GM06990 (cell line): ENCODE measurements around the gene SLC30A7.

Experiments used
- DNase-seq: peaks from one replicate; pipeline ENCODE4 v3.0.0-alpha.2; 2011; ENCODE audit not compliant: insufficient read length; ENCODE audit errors: extremely low read depth
- H3K27me3 ChIP-seq: replicated peaks from 2 replicates; pipeline ENCODE4 v1.6.0; 2011; ENCODE audit warnings: low read length; ENCODE audit not compliant: control insufficient read depth, insufficient read depth
- H3K36me3 ChIP-seq: 2 replicates; pipeline ENCODE4 v1.5.1; 2011; ENCODE audit warnings: low read length; ENCODE audit not compliant: control insufficient read depth, insufficient read depth
- H3K4me3 ChIP-seq: replicated peaks from 2 replicates; pipeline ENCODE4 v1.5.1; 2011; ENCODE audit warnings: low read depth, mild to moderate bottlenecking, control low read depth, low read length
- TF ChIP-seq, protein P1 (sequence below): IDR thresholded peaks from 2 replicates; pipeline ENCODE4 v1.5.1; 2011; ENCODE audit warnings: low read length, control low read depth, mild to moderate bottlenecking, inconsistent platforms; ENCODE audit not compliant: insufficient read depth, poor library complexity, severe bottlenecking

The SLC30A7 gene

GRCh38 chr1:100904528-100904927 is 8.6 kb downstream of the SLC30A7 start:
- Histone ChIP-seq H3K27me3 (no peaks in the 10 kb centered on the region), H3K4me3 (no peak overlapping the region), H3K36me3 (peaks cover 6% of the 10 kb centered on the region)
- TF ChIP-seq, protein P1, sequence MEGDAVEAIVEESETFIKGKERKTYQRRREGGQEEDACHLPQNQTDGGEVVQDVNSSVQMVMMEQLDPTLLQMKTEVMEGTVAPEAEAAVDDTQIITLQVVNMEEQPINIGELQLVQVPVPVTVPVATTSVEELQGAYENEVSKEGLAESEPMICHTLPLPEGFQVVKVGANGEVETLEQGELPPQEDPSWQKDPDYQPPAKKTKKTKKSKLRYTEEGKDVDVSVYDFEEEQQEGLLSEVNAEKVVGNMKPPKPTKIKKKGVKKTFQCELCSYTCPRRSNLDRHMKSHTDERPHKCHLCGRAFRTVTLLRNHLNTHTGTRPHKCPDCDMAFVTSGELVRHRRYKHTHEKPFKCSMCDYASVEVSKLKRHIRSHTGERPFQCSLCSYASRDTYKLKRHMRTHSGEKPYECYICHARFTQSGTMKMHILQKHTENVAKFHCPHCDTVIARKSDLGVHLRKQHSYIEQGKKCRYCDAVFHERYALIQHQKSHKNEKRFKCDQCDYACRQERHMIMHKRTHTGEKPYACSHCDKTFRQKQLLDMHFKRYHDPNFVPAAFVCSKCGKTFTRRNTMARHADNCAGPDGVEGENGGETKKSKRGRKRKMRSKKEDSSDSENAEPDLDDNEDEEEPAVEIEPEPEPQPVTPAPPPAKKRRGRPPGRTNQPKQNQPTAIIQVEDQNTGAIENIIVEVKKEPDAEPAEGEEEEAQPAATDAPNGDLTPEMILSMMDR = no peak
- no peak for DNase-seq

DNA sequence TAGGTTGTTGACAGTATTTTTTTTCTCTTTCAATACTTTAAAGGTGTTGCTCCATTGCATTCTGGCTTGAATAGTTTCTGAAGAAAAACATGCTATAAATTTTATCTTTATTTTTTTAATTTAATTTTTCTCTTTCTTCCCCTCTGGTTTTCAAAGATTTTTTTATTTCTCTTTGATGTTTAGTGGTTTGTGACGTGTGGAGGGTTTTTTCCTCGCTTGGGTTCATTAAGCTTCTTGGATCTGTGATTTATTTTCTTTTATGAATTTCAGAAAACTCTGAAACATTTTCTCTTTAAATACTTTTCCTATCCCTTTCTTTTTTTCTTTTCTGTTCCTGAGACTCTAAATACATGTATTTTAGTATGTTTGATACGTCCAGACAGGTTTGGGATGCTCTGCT is 9.3 kb downstream of the SLC30A7 start:
- Histone ChIP-seq H3K27me3 (no peaks in the 10 kb centered on the region), H3K36me3 (peaks cover 6% of the 10 kb centered on the region), H3K4me3 (no peak overlapping the region)
- DNase-seq = no peak
- TF ChIP-seq, protein P1 = no peak

GRCh38 chr1:100907887-100908286 is 12.0 kb downstream of the SLC30A7 start:
- no peaks in the 10 kb centered on the region for H3K27me3 ChIP-seq
- DNase-seq = no peak
- peaks cover 6% of the 10 kb centered on the region for H3K36me3 ChIP-seq
- TF ChIP-seq, protein P1 = no peak
- no peak overlapping the region for H3K4me3 ChIP-seq

GRCh38 chr1:100909018-100909417 is 13.1 kb downstream of the SLC30A7 start:
- Histone ChIP-seq H3K27me3 (no peaks in the 10 kb centered on the region), H3K36me3 (peaks cover 6% of the 10 kb centered on the region), H3K4me3 (no peak overlapping the region)
- TF ChIP-seq, protein P1 = no peak
- no peak for DNase-seq

GRCh38 chr1:100912019-100912418 is 16.1 kb downstream of the SLC30A7 start:
- Histone ChIP-seq H3K27me3 (no peaks in the 10 kb centered on the region), H3K36me3 (no peaks in the 10 kb centered on the region; the same call in none of the 2 replicates), H3K4me3 (no peak overlapping the region)
- DNase-seq = no peak
- TF ChIP-seq, protein P1 = no peak

DNA sequence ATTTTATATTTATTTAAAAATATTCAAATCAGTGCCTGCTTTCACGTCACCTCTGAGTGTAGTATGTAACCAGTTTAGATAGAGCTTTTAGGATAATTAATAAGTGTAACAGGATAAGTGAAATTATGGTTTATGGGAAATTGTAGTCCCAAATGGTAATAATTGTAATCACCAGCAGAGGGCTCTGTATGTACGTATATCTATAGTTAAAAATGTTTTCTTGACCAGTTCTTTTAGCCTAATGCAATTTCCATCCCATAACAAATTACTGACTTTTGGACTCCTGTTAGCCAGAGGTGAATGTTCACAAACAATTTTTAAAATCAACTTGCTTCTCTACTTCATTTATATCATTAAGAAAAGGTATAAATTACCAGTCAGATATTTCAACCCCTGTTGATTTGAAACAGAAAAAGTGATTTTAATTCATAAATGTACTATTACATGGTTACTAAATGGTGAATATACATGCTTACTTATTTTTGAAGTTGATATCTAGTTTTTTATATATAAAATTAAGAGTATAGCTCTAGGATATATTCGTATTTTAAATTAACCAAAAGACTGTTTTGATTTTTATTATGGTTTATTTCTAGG is 25.3 kb downstream of the SLC30A7 start:
- TF ChIP-seq, protein P1 = peak; percentile 29
- peak; percentile 12 for DNase-seq
- no peaks in the 10 kb centered on the region for H3K27me3 ChIP-seq
- no peaks in the 10 kb centered on the region; the same call in none of the 2 replicates for H3K36me3 ChIP-seq
- no peak overlapping the region for H3K4me3 ChIP-seq
